Measurements from ENCODE around the gene NHS.

DNA sequence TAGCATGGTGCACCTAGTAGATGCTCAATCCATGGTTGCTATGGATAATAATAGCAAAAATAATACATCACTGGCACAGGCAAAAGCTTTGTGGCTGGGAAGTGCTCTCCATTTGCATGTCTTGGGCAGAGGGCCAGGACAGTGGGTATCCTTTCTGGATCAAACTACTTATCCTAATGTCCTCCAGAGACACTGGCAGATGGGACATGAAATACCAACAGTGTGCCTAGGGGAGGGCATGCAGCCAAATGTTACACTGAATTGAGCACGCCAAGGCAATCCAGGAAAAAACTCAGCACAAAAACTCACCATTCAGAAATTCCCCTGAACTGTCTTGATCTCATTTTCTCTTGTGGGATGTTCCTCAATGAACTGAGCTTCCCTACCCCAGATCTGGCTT, 263.7 kb downstream of the NHS start:
- TF ChIP-seq, protein P1, sequence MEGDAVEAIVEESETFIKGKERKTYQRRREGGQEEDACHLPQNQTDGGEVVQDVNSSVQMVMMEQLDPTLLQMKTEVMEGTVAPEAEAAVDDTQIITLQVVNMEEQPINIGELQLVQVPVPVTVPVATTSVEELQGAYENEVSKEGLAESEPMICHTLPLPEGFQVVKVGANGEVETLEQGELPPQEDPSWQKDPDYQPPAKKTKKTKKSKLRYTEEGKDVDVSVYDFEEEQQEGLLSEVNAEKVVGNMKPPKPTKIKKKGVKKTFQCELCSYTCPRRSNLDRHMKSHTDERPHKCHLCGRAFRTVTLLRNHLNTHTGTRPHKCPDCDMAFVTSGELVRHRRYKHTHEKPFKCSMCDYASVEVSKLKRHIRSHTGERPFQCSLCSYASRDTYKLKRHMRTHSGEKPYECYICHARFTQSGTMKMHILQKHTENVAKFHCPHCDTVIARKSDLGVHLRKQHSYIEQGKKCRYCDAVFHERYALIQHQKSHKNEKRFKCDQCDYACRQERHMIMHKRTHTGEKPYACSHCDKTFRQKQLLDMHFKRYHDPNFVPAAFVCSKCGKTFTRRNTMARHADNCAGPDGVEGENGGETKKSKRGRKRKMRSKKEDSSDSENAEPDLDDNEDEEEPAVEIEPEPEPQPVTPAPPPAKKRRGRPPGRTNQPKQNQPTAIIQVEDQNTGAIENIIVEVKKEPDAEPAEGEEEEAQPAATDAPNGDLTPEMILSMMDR (IDR thresholded peaks at IDR 0.05; ENCODE audit: insufficient read depth, low read depth, low read length), result no peak
- TF ChIP-seq EZH2 (IDR thresholded peaks at IDR 0.05; ENCODE audit: insufficient read depth, low read length), result no peak
